Osteocyte (in vitro differentiated cells): ENCODE data around the gene FRMD3. TPM values are rescaled to one million over a fixed set of nuclear protein-coding genes. Genes with fewer than 3 reads are reported as not detected.

ENCODE experiments used
- DNase-seq: peaks from one replicate; pipeline ENCODE4 v3.0.0; 2021; ENCODE audit warnings: mixed read lengths; ENCODE audit not compliant: unreplicated experiment; ENCODE audit errors: extremely low spot score
- H3K27ac Mint-ChIP-seq: one replicate; pipeline ENCODE4 v1.8.0; 2021; ENCODE audit warnings: mild to moderate bottlenecking, mixed read lengths; ENCODE audit not compliant: unreplicated experiment
- H3K27me3 Mint-ChIP-seq: one replicate; pipeline ENCODE4 v1.8.0; 2021; ENCODE audit warnings: mixed read lengths; ENCODE audit not compliant: unreplicated experiment
- H3K36me3 Mint-ChIP-seq: one replicate; pipeline ENCODE4 v1.8.0; 2021; ENCODE audit warnings: mixed read lengths; ENCODE audit not compliant: unreplicated experiment
- H3K4me1 Mint-ChIP-seq: one replicate; pipeline ENCODE4 v1.8.0; 2021; ENCODE audit warnings: mixed read lengths; ENCODE audit not compliant: unreplicated experiment
- H3K4me3 Mint-ChIP-seq: one replicate; pipeline ENCODE4 v1.8.0; 2021; ENCODE audit warnings: mild to moderate bottlenecking, moderate library complexity, mixed read lengths; ENCODE audit not compliant: unreplicated experiment
- H3K9me3 Mint-ChIP-seq: one replicate; pipeline ENCODE4 v1.8.0; 2021; ENCODE audit warnings: mixed read lengths; ENCODE audit not compliant: unreplicated experiment
- total RNA-seq: library from RNA; stranded (reverse); gene quantifications from 2 replicates; pipeline ENCODE4 v1.2.1, GENCODE V29; 2021
- TF ChIP-seq, protein P1 (sequence below): fragments of 200-600 bp; sonication (generic); IDR thresholded peaks from 2 replicates; pipeline ENCODE4 v1.5.0; 2021; ENCODE audit warnings: antibody characterized with exemption, mild to moderate bottlenecking, moderate library complexity

FRMD3 gene
- total RNA-seq, 1 donor from 2014 or later = 0.35 TPM

DNA sequence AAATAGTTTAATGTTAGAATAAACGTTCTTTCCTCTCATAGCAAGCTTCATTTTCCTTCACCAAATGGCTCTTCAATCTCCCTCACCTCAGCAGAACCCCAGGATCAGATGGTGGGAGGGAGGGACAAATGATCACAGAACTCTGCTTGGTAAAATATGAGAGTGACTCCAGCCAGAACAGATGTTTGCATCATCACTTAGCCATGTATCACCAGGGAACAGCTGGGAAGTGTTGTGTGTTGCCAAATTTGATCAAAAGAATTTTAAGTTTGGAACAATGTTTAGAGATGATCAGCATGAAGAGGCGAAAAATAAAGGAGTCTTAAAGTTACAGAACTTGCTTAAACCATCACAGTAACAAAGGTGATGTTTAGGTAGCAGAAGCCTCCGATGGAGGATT is 115.7 kb downstream of the FRMD3 start:
- H3K36me3 Mint-ChIP-seq = no peaks in the 10 kb centered on the region
- no peak for DNase-seq
- H3K27ac Mint-ChIP-seq = no peak overlapping the region

DNA sequence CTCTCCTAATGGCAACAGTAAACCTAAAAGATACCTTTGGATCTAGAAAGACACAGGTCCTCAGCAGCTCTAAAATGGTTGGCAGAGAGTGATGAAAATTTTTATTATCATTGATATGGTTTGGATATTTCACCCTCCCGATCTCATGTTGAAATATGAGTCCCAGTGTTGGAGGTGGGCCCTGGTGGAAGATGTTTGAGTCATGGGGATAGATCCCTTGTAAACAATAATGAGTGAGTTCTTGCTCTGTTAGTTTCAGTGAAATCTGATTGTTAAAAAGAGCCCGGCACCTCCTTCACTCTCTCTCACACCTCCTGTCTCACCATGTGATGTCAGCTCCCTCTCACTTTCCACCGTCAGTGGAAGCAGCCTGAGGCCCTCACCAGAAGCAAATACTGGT is 117.7 kb downstream of the FRMD3 start:
- TF ChIP-seq, protein P1, sequence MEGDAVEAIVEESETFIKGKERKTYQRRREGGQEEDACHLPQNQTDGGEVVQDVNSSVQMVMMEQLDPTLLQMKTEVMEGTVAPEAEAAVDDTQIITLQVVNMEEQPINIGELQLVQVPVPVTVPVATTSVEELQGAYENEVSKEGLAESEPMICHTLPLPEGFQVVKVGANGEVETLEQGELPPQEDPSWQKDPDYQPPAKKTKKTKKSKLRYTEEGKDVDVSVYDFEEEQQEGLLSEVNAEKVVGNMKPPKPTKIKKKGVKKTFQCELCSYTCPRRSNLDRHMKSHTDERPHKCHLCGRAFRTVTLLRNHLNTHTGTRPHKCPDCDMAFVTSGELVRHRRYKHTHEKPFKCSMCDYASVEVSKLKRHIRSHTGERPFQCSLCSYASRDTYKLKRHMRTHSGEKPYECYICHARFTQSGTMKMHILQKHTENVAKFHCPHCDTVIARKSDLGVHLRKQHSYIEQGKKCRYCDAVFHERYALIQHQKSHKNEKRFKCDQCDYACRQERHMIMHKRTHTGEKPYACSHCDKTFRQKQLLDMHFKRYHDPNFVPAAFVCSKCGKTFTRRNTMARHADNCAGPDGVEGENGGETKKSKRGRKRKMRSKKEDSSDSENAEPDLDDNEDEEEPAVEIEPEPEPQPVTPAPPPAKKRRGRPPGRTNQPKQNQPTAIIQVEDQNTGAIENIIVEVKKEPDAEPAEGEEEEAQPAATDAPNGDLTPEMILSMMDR = no peak

More for the DNA sequence above, 115.7 kb downstream of the FRMD3 start:
- peaks cover 3% of the 10 kb centered on the region for H3K9me3 Mint-ChIP-seq
- H3K4me3 Mint-ChIP-seq = no peak overlapping the region
- H3K27me3 Mint-ChIP-seq = no peaks in the 10 kb centered on the region
- H3K4me1 Mint-ChIP-seq = no peaks in the 10 kb centered on the region
- TF ChIP-seq, protein P1 = no peak

DNA sequence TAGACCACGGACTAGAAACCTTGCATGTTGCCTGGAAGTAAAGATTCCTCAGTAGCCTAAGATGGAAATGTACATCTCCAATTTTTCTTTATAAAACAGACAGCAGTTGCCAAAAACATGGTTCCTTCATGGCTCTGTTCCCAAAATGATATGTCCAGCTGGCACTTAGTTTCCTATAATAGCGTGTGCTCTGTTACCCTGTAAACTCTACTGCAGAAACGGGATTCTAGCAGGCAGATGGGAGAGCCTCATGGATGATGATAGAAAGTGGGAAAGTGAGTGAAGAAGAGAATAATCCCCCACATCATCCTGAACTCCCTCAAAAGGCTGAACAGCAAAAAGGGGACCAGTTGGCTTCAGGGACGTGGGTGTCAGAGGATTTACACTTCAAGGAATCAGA is 118.2 kb downstream of the FRMD3 start:
- Mint-ChIP-seq H3K27ac (no peak overlapping the region), H3K4me3 (no peak overlapping the region), H3K9me3 (peaks cover 6% of the 10 kb centered on the region), H3K4me1 (no peaks in the 10 kb centered on the region), H3K27me3 (no peaks in the 10 kb centered on the region), H3K36me3 (no peaks in the 10 kb centered on the region)
- TF ChIP-seq, protein P1 = no peak
- no peak for DNase-seq

More for the DNA sequence above, 117.7 kb downstream of the FRMD3 start:
- Mint-ChIP-seq H3K36me3 (no peaks in the 10 kb centered on the region), H3K4me1 (no peaks in the 10 kb centered on the region), H3K27me3 (no peaks in the 10 kb centered on the region), H3K9me3 (peaks cover 6% of the 10 kb centered on the region), H3K27ac (no peak overlapping the region), H3K4me3 (no peak overlapping the region)
- no peak for DNase-seq

DNA sequence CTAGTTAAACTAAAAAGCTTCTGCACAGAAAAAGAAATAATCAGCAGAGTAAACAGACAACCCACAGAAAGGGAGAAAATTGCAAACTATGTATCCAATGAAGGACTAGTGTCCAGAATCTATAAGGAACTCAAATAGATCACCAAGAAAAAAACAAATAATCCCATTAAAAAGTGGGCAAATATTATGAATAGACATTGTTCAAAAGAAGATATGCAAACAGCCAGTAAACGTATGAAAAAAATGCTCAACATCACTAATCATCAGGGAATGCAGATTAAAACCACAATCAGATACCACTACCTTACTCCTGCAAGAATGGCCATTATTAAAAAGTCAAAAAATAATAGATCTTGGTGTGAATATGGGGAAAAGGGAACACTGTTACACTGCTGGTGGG is 119.9 kb downstream of the FRMD3 start:
- H3K4me3 Mint-ChIP-seq = no peak overlapping the region
- TF ChIP-seq, protein P1 = no peak
- no peaks in the 10 kb centered on the region for H3K4me1 Mint-ChIP-seq
- no peak overlapping the region for H3K27ac Mint-ChIP-seq
- H3K36me3 Mint-ChIP-seq = no peaks in the 10 kb centered on the region
- H3K9me3 Mint-ChIP-seq = peaks cover 16% of the 10 kb centered on the region
- no peak for DNase-seq
- H3K27me3 Mint-ChIP-seq = no peaks in the 10 kb centered on the region

DNA sequence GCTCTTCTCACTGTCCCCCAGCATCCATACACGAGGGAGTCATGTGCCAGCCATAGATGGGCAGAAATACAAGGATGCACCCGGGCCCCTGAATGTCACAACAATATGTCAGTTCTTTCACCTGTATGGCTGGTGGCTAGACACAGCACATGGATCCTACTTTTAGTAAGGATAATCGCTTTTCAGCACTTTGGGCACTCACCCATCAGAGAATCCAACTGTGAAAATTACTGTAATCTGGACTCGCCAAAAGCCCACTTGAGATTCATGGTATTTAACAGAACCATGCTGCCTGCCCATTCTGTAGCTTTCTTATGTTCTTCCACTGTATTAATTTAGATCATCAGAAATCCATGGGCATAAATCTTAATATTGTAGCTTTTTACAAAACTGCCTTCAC is 124.8 kb downstream of the FRMD3 start:
- Mint-ChIP-seq H3K9me3 (peaks cover 16% of the 10 kb centered on the region), H3K27ac (no peak overlapping the region), H3K36me3 (no peaks in the 10 kb centered on the region), H3K4me1 (no peaks in the 10 kb centered on the region), H3K27me3 (no peaks in the 10 kb centered on the region), H3K4me3 (no peak overlapping the region)
- TF ChIP-seq, protein P1 = no peak
- DNase-seq = no peak
